Astrocyte (in vitro differentiated cells and primary cell): ENCODE measurements around the gene NKIRAS2.
"Not testable (repeated sequence)": the region's sequence is repeated elsewhere in the genome, so short reads cannot be mapped to it uniquely, and the experiment has no call there.

ENCODE experiments used
- CTCF ChIP-seq: IDR thresholded peaks from 2 replicates; pipeline ENCODE4 v1.5.1; 2011; ENCODE audit warnings: low read depth, mild to moderate bottlenecking, inconsistent platforms, low read length, moderate library complexity; ENCODE audit not compliant: insufficient read depth
- EZH2 ChIP-seq: IDR thresholded peaks from 2 replicates; pipeline ENCODE4 v1.6.1; 2012; ENCODE audit warnings: mild to moderate bottlenecking, low read length, inconsistent platforms; ENCODE audit not compliant: insufficient read depth

DNA sequence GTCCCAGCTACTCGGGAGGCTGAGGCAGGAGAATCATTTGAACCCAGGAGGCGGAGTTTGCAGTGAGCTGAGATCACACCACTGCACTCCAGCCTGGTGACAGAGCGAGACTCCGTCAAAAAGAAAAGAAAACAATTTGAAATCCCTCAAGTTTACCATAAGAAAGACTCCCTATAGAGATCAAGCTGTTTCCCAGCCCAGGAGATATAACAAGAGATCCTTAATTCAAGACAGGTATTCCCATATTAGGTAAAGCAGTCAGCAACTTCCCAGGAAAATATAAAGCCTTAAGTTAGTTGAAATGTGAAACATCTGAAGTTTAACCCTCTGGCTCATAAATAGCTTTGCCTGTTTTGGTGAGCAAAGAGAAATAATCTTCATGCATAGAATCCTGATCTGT is 7.5 kb upstream of the NKIRAS2 start:
- not testable (repeated sequence) for TF ChIP-seq CTCF, EZH2
